ENCODE results near the gene PGLYRP2. TPM values are rescaled to one million over a fixed set of nuclear protein-coding genes. Genes with fewer than 3 reads are reported as not detected.

The PGLYRP2 gene
- total RNA-seq, 4 donors from 2014 or later: not detected

- no peak for DNase-seq (ENCODE audit: extremely low spot score)
- WGBS: 92% methylated on average over 25 of the region's 27 CpGs
These were observed 40.7 kb downstream of the PGLYRP2 start for GRCh38 chr19:15438577-15438976.

GRCh38 chr19:15438124-15438496, 41.2 kb downstream of the PGLYRP2 start:
- WGBS: 100% methylated on average over 1 of the region's 2 CpGs
- peak overlapping the region; percentile 66 to 78 (median 74) for H3K27ac ChIP-seq (replicated peaks in 1 of 4)
- intact Hi-C loops (cut with DNase I): no loop called here

More at GRCh38 chr19:15438577-15438976, 40.7 kb downstream of the PGLYRP2 start:
- no peak overlapping the region for H3K4me3 ChIP-seq
- H3K27ac ChIP-seq (replicated peaks in 1 of 4): peak overlapping the region; percentile 66 to 78 (median 74)
- intact Hi-C loops (cut with DNase I): no loop called here
- H3K36me3 ChIP-seq: peaks cover 0 to 26% (median 19%) of the 10 kb centered on the region in 4 donors
- no peak for TF ChIP-seq EP300 (IDR thresholded peaks at IDR 0.05)
- no peaks in the 10 kb centered on the region for H3K9me3 ChIP-seq
- H3K27me3 ChIP-seq: no peaks in the 10 kb centered on the region
- H3K4me1 ChIP-seq: peaks cover 11 to 35% (median 30%) of the 10 kb centered on the region in 4 donors

GRCh38 chr19:15437355-15438123, 41.8 kb downstream of the PGLYRP2 start:
- peak overlapping the region in 1 of 4 donors; percentile 2 for H3K4me3 ChIP-seq
- H3K27me3 ChIP-seq: no peaks in the 10 kb centered on the region
- TF ChIP-seq CTCF (IDR thresholded peaks at IDR 0.05) (peak; percentile 49 to 53 (median 52)), EP300 (IDR thresholded peaks at IDR 0.05) (no peak), POLR2AphosphoS5 (IDR thresholded peaks at IDR 0.05) (peak; percentile 28 to 53)
- DNase-seq (ENCODE audit: extremely low spot score): no peak
- peaks cover 10 to 43% (median 38%) of the 10 kb centered on the region in 4 donors for H3K4me1 ChIP-seq
- H3K36me3 ChIP-seq: peaks cover 0 to 26% (median 19%) of the 10 kb centered on the region in 4 donors
- H3K27ac ChIP-seq (replicated peaks in 1 of 4): peak overlapping the region; percentile 66 to 78 (median 74)
- 51% methylated on average over 8 of the region's 10 CpGs for WGBS
- no peaks in the 10 kb centered on the region for H3K9me3 ChIP-seq
- intact Hi-C loops (cut with DNase I): no loop called here

More at GRCh38 chr19:15438124-15438496, 41.2 kb downstream of the PGLYRP2 start:
- H3K4me3 ChIP-seq: no peak overlapping the region
- H3K27me3 ChIP-seq: no peaks in the 10 kb centered on the region
- no peak for DNase-seq (ENCODE audit: extremely low spot score)
- TF ChIP-seq POLR2A (IDR thresholded peaks at IDR 0.05; ENCODE audit: low read depth) (no peak), EP300 (IDR thresholded peaks at IDR 0.05) (no peak), POLR2AphosphoS5 (IDR thresholded peaks at IDR 0.05) (no peak), CTCF (IDR thresholded peaks at IDR 0.05) (no peak)
- no peaks in the 10 kb centered on the region for H3K9me3 ChIP-seq
- H3K36me3 ChIP-seq: peaks cover 0 to 26% (median 19%) of the 10 kb centered on the region in 4 donors
- H3K4me1 ChIP-seq: peaks cover 10 to 39% (median 35%) of the 10 kb centered on the region in 4 donors

- 88% methylated on average over 5 of the region's 15 CpGs for WGBS
- intact Hi-C loops (cut with DNase I): no loop called here
- no peak overlapping the region for H3K4me3 ChIP-seq
- peaks cover 0 to 26% (median 19%) of the 10 kb centered on the region in 4 donors for H3K36me3 ChIP-seq
- H3K9me3 ChIP-seq: no peaks in the 10 kb centered on the region
- DNase-seq (ENCODE audit: extremely low spot score): no peak
- H3K4me1 ChIP-seq: peaks cover 11 to 46% (median 41%) of the 10 kb centered on the region in 4 donors
- no peaks in the 10 kb centered on the region for H3K27me3 ChIP-seq
- peak overlapping the region; percentile 66 to 78 (median 74) for H3K27ac ChIP-seq (replicated peaks in 1 of 4)
- TF ChIP-seq POLR2A (IDR thresholded peaks at IDR 0.05; ENCODE audit: low read depth) (no peak), CTCF (IDR thresholded peaks at IDR 0.05) (no peak), EP300 (IDR thresholded peaks at IDR 0.05) (no peak), POLR2AphosphoS5 (IDR thresholded peaks at IDR 0.05) (no peak)
These were observed 42.5 kb downstream of the PGLYRP2 start for GRCh38 chr19:15436826-15437110.

DNA sequence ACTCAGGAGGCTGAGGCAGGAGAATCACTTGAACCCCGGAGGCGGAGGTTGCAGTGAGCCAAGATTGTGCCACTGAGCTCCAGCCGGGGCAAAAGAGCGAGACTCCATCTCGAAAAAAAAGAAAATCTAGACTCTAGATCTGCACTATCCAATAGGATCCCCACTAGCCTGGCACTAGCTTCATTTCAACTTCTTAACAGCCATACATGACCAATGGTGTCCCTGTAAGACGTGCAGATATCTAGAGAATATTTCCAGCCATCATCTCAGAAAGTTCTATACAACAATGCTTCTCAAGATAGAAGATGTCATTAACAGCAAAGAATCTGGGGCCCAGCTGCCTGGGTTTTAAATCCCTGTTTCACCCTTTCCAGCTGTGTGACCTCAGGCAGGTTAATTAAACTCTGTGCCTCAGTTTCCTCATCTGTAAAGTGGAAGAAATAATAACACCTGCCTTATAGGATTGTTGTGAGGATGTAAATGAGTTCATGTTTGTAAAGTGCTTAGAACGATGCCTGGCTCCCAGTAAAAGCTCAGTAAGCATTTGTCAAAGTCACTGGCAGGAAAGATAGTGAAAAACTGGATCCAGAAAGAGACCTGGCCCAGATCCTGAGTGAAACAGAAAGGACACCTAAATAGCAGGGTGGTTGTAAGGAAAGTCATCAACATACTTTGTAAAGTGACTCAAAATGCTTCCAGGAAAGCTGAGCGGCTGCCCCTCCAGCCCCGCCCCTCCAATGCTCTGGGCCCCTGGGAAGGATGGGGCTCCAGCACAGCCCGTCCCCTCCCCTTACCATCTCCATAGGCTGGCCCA, 43.1 kb downstream of the PGLYRP2 start:
- Histone ChIP-seq H3K27ac (replicated peaks in 1 of 4) (peak overlapping the region; percentile 66 to 78 (median 74)), H3K4me1 (peaks cover 16 to 51% (median 46%) of the 10 kb centered on the region in 4 donors), H3K9me3 (no peaks in the 10 kb centered on the region), H3K36me3 (peaks cover 0 to 26% (median 19%) of the 10 kb centered on the region in 4 donors), H3K27me3 (no peaks in the 10 kb centered on the region), H3K4me3 (no peak overlapping the region)
- WGBS: 79% methylated on average over 10 of the region's 10 CpGs
- no peak for DNase-seq (ENCODE audit: extremely low spot score)
- TF ChIP-seq POLR2AphosphoS5 (IDR thresholded peaks at IDR 0.05) (no peak), EP300 (IDR thresholded peaks at IDR 0.05) (no peak), CTCF (IDR thresholded peaks at IDR 0.05) (no peak), POLR2A (IDR thresholded peaks at IDR 0.05; ENCODE audit: low read depth) (no peak)
- intact Hi-C loops (cut with DNase I): no loop called here

Data from esophagus muscularis mucosa (tissue), 4 donors.